Kidney (tissue), 14 donors: ENCODE data around the gene DLGAP1. TPM values are rescaled to one million over a fixed set of nuclear protein-coding genes. Genes with fewer than 3 reads are reported as not detected.

Experiments used
- DNase-seq, 5 donors: peaks; one replicate each; pipeline ENCODE4 v3.0.0-alpha.2; 2013 to 2020
- FAIRE-seq: peaks from 2 replicates; lab custom pipeline; 2012; peaks lifted over from hg19 to GRCh38; lab: Jason Lieb, UNC
- H3K27ac ChIP-seq, 2 donors: one replicate each; pipeline ENCODE4 v1.7.0; 2013; ENCODE audit warnings: low read depth in 2 of 2, low read length in 2 of 2, inconsistent platforms in 1 of 2
- H3K27me3 ChIP-seq: one replicate; pipeline ENCODE4 v1.7.1; 2013; ENCODE audit warnings: low read length, inconsistent platforms; ENCODE audit not compliant: control insufficient read depth, insufficient read depth
- H3K36me3 ChIP-seq, 3 donors: one replicate each; pipeline versions ENCODE4 v1.7.0 to v1.7.1; 2013; ENCODE audit warnings: low read length in 3 of 3, control low read depth in 1 of 3, inconsistent platforms in 1 of 3; ENCODE audit not compliant: insufficient read depth in 3 of 3, control insufficient read depth in 2 of 3
- H3K4me1 ChIP-seq, 3 donors: one replicate each; pipeline versions ENCODE4 v1.7.0 to v1.7.1; 2013; ENCODE audit warnings: low read length in 3 of 3, inconsistent platforms in 1 of 3, low read depth in 1 of 3; ENCODE audit not compliant: control insufficient read depth in 2 of 3, insufficient read depth in 2 of 3
- H3K4me3 ChIP-seq, 3 donors: one replicate each; pipeline versions ENCODE4 v1.7.0 to v1.8.1; 2013; ENCODE audit warnings: low read length in 3 of 3, control low read depth in 1 of 3, inconsistent platforms in 1 of 3
- H3K9ac ChIP-seq, 3 donors: one replicate each; pipeline versions ENCODE4 v1.7.0 to v1.7.1; 2013; ENCODE audit warnings: low read length in 3 of 3, control low read depth in 1 of 3, inconsistent platforms in 1 of 3
- H3K9me3 ChIP-seq, 3 donors: one replicate each; pipeline versions ENCODE4 v1.7.0 to v1.7.1; 2013; ENCODE audit warnings: low read length in 3 of 3, control low read depth in 1 of 3, inconsistent platforms in 1 of 3; ENCODE audit not compliant: control insufficient read depth in 2 of 3, insufficient read depth in 1 of 3
- CTCF ChIP-seq: IDR thresholded peaks from 3 replicates; pipeline ENCODE4 v1.5.1; 2012; ENCODE audit warnings: mild to moderate bottlenecking, moderate library complexity, borderline replicate concordance; ENCODE audit not compliant: insufficient read depth; ENCODE audit errors: extremely low read depth
- intact Hi-C: fragments of 100-400 bp; cut with DNase I; formaldehyde crosslinking; loops from one replicate; pipeline ENCODE4 v1.11.1; 2022
- polyA plus RNA-seq: library from polyadenylated mRNA; stranded (reverse); fragments of 350-450 nt; fragmentation: Illumina TruSeq; extraction: RNeasy Lipid Tissue Mini Kit (QIAGEN cat#74804); gene quantifications from one replicate; pipeline ENCODE4 v1.2.3, GENCODE V29; 2014; ENCODE audit warnings: low read depth, low replicate concordance; ENCODE audit not compliant: insufficient read depth
- total RNA-seq: library from RNA; stranded (reverse); fragmentation: NEBNext Ultra II Directional; extraction: Animal tissue kit (Norgen Biotek cat#: 25700); gene quantifications from one replicate; pipeline ENCODE4 v1.2.1, GENCODE V29; 2021
- donor health status: control.
- donor health status: control.
- donor health status: control.
- donor health status: control.
- donor health status: control.
- donor health status: DM: yes; HTN: yes; CAD: no.
- donor health status: Normal renal cell carcinoma (clear cell type).

The DLGAP1 gene
- total and polyA plus RNA-seq, 2 donors from 2014 or later: 1.2 to 32.8 TPM

GRCh38 chr18:3593381-3593903 lies 861.7 kb downstream of the DLGAP1 start:
- peaks cover 16 to 36% (median 36%) of the 10 kb centered on the region in 3 donors for H3K4me1 ChIP-seq
- H3K27me3 ChIP-seq: no peaks in the 10 kb centered on the region
- H3K9ac ChIP-seq: peak overlapping the region; percentile 69 to 78 (median 74)
- no peaks in the 10 kb centered on the region for H3K36me3 ChIP-seq
- no peak for TF ChIP-seq CTCF
- H3K9me3 ChIP-seq: no peaks in the 10 kb centered on the region
- H3K4me3 ChIP-seq: peak overlapping the region in 2 of 3 donors; percentile 20 to 69
- DNase-seq: peak in 1 of 5 donors; percentile 52
- no peak for FAIRE-seq
- intact Hi-C loops: loop anchor here (10.0 kb wide), 1 partner anchor 139 kb away; the partner anchor contains the start of gene TGIF1
- peak overlapping the region; percentile 96 to 97 for H3K27ac ChIP-seq

- Histone ChIP-seq H3K4me3 (no peak overlapping the region), H3K27ac (peak overlapping the region; percentile 96 to 97), H3K4me1 (peaks cover 16 to 36% (median 36%) of the 10 kb centered on the region in 3 donors), H3K9me3 (no peaks in the 10 kb centered on the region), H3K9ac (peak overlapping the region in 1 of 3 donors; percentile 74), H3K36me3 (no peaks in the 10 kb centered on the region), H3K27me3 (no peaks in the 10 kb centered on the region)
- no peak for TF ChIP-seq CTCF
- intact Hi-C loops: loop anchor here (10.0 kb wide), 1 partner anchor 138 kb away; the partner anchor contains the start of gene TGIF1
- FAIRE-seq (no peak), DNase-seq (peak in 1 of 5 donors; percentile 7)
Measured at GRCh38 chr18:3592864-3593263, 862.2 kb downstream of the DLGAP1 start.

GRCh38 chr18:3590096-3590630 lies 864.9 kb downstream of the DLGAP1 start:
- TF ChIP-seq CTCF: no peak
- FAIRE-seq (no peak), DNase-seq (no peak)
- Histone ChIP-seq H3K27ac (no peak overlapping the region), H3K9me3 (no peaks in the 10 kb centered on the region), H3K4me3 (no peak overlapping the region), H3K9ac (no peak overlapping the region), H3K27me3 (no peaks in the 10 kb centered on the region), H3K4me1 (peaks cover 5 to 14% (median 12%) of the 10 kb centered on the region in 3 donors), H3K36me3 (no peaks in the 10 kb centered on the region)
- intact Hi-C loops: loop anchor here (10.0 kb wide), 1 partner anchor 135 kb away; the partner anchor contains the start of gene TGIF1
